SU-DHL-6 (cell line): ENCODE measurements around the gene YEATS2.
"Not testable (repeated sequence)": the region's sequence is repeated elsewhere in the genome, so short reads cannot be mapped to it uniquely, and the experiment has no call there.

Source experiments
- H2AFZ ChIP-seq: fragments of 200-600 bp; sonication (generic); 2 replicates; pipeline ENCODE4 v1.6.1; 2014; ENCODE audit warnings: low read depth, mild to moderate bottlenecking, moderate library complexity, mixed read lengths, antibody characterized with exemption, low read length; ENCODE audit not compliant: severe bottlenecking
- H3F3A ChIP-seq: fragments of 200-600 bp; shearing (Covaris generic); 2 replicates; pipeline ENCODE4 v1.6.0; 2016; ENCODE audit warnings: antibody characterized with exemption, mild to moderate bottlenecking; ENCODE audit not compliant: insufficient read depth
- H3K27ac ChIP-seq: fragments of 200-600 bp; sonication (generic); 2 replicates; pipeline ENCODE4 v1.5.1; 2016; ENCODE audit warnings: low read depth, mild to moderate bottlenecking, low read length, moderate library complexity, mixed read lengths
- H3K27me3 ChIP-seq: fragments of 200-600 bp; sonication (generic), shearing (Covaris generic); 2 replicates; pipeline ENCODE4 v1.6.0; 2014; ENCODE audit warnings: mild to moderate bottlenecking, low read length
- H3K36me3 ChIP-seq: fragments of 200-600 bp; sonication (generic); 2 replicates; pipeline ENCODE4 v1.6.1; 2014; ENCODE audit warnings: mild to moderate bottlenecking, low read length, mixed read lengths
- H3K4me2 ChIP-seq: fragments of 300-600, 200-600 bp; shearing (Covaris generic), sonication (generic); 2 replicates; pipeline ENCODE4 v1.6.0; 2014; ENCODE audit warnings: low read length, low read depth, mild to moderate bottlenecking; ENCODE audit not compliant: poor library complexity, severe bottlenecking
- H3K4me3 ChIP-seq: fragments of 200-600 bp; sonication (generic); 2 replicates; pipeline ENCODE4 v1.5.1; 2014; ENCODE audit warnings: antibody characterized with exemption, low read length, mild to moderate bottlenecking, mixed read lengths; ENCODE audit not compliant: insufficient read depth, poor library complexity, severe bottlenecking
- H3K79me2 ChIP-seq: fragments of 200-600 bp; sonication (generic); 2 replicates; pipeline ENCODE4 v1.6.1; 2014; ENCODE audit warnings: mild to moderate bottlenecking, low read length, moderate library complexity; ENCODE audit not compliant: insufficient read depth
- H3K9ac ChIP-seq: fragments of 200-600 bp; sonication (generic); 2 replicates; pipeline ENCODE4 v1.7.0; 2014; ENCODE audit warnings: mild to moderate bottlenecking, low read length
- H3K9me2 ChIP-seq: fragments of 200-600 bp; sonication (generic); replicated peaks from 2 replicates; pipeline ENCODE4 v1.6.1; 2014; ENCODE audit warnings: low read length; ENCODE audit not compliant: insufficient read depth
- H3K9me3 ChIP-seq: fragments of 200-600 bp; sonication (generic); 2 replicates; pipeline ENCODE4 v1.6.1; 2014; ENCODE audit warnings: low read length, mixed read lengths; ENCODE audit not compliant: insufficient read depth
- H4K20me1 ChIP-seq: fragments of 200-600 bp; sonication (generic); 2 replicates; pipeline ENCODE4 v1.6.1; 2014; ENCODE audit warnings: low read depth, mild to moderate bottlenecking, antibody characterized with exemption, low read length, moderate library complexity, mixed read lengths
- EZH2phosphoT487 ChIP-seq: fragments of 200-600 bp; sonication (generic), shearing (Covaris generic); conservative IDR thresholded peaks from 2 replicates; pipeline ENCODE4 v1.6.1; 2018; ENCODE audit warnings: mild to moderate bottlenecking, antibody characterized with exemption, low read length, moderate library complexity, mixed read lengths
- TF ChIP-seq, protein P1 (sequence below): fragments of 200-600 bp; sonication (generic); IDR thresholded peaks from one replicate; pipeline ENCODE4 v1.5.1; 2017; ENCODE audit warnings: antibody characterized with exemption, mild to moderate bottlenecking, low read length, moderate library complexity; ENCODE audit not compliant: insufficient read depth, poor library complexity, severe bottlenecking

YEATS2 gene

DNA sequence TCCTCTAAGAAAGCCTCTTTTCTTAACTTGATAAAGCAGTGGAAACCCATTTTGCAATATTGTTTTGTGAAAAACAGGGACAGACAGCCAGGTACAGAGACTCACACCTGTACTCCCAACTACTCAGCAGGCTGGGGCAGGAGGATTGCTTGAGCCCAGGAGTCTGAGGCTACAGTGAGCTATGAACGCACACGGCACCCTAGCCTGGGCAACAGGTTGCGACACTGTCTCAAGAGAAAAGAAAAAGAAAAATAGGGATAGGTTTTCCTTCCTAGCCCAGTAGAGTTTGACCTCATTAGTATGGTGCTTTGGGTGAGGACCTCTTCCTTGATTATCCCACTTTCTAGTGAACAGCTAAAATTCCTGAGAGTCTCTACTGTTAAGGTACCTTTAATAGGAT lies 17.5 kb upstream of the YEATS2 start:
- Histone ChIP-seq H3K9ac (no peak overlapping the region), H3K9me2 (no peaks in the 10 kb centered on the region), H3K4me3 (no peak overlapping the region), H3K79me2 (no peaks in the 10 kb centered on the region), H3F3A (no peaks in the 10 kb centered on the region), H3K27ac (no peak overlapping the region), H3K4me2 (no peak overlapping the region), H3K9me3 (no peaks in the 10 kb centered on the region), H3K36me3 (no peaks in the 10 kb centered on the region), H2AFZ (no peak overlapping the region), H4K20me1 (no peaks in the 10 kb centered on the region), H3K27me3 (no peaks in the 10 kb centered on the region)
- no peak for TF ChIP-seq EZH2phosphoT487
- TF ChIP-seq, protein P1, sequence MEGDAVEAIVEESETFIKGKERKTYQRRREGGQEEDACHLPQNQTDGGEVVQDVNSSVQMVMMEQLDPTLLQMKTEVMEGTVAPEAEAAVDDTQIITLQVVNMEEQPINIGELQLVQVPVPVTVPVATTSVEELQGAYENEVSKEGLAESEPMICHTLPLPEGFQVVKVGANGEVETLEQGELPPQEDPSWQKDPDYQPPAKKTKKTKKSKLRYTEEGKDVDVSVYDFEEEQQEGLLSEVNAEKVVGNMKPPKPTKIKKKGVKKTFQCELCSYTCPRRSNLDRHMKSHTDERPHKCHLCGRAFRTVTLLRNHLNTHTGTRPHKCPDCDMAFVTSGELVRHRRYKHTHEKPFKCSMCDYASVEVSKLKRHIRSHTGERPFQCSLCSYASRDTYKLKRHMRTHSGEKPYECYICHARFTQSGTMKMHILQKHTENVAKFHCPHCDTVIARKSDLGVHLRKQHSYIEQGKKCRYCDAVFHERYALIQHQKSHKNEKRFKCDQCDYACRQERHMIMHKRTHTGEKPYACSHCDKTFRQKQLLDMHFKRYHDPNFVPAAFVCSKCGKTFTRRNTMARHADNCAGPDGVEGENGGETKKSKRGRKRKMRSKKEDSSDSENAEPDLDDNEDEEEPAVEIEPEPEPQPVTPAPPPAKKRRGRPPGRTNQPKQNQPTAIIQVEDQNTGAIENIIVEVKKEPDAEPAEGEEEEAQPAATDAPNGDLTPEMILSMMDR = no peak

- no peak overlapping the region for H3K27ac ChIP-seq
Observed at GRCh38 chr3:183687705-183688104, 9.9 kb upstream of the YEATS2 start.

DNA sequence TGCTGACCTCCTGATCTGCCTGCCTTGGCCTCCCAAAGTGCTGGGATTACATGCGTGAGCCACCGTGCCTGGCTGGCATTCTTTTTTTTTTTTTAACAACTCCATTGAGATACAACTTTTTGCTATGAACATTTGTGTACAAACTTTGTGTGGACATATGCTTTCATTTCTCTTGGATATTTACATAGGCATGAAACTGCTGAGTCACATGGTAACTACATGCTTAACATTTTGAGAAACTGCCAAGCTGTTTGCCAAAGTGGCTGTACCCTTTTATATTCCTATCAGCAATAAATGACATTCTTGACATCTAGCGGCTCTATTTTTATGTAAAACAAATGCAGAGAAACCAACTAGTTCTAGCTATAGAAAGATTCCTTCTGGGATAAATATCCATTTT lies 8.7 kb upstream of the YEATS2 start:
- Histone ChIP-seq H3K27ac (no peak overlapping the region), H3K9me3 (no peaks in the 10 kb centered on the region), H3K9me2 (no peaks in the 10 kb centered on the region), H2AFZ (no peak overlapping the region), H4K20me1 (no peaks in the 10 kb centered on the region), H3F3A (no peaks in the 10 kb centered on the region), H3K36me3 (no peaks in the 10 kb centered on the region), H3K9ac (no peak overlapping the region), H3K79me2 (no peaks in the 10 kb centered on the region), H3K4me3 (no peak overlapping the region), H3K27me3 (no peaks in the 10 kb centered on the region), H3K4me2 (no peak overlapping the region)
- TF ChIP-seq, protein P1 = no peak
- TF ChIP-seq EZH2phosphoT487 = no peak

More at GRCh38 chr3:183687705-183688104, 9.9 kb upstream of the YEATS2 start:
- H3K27me3 ChIP-seq = no peaks in the 10 kb centered on the region
- no peaks in the 10 kb centered on the region for H3K36me3 ChIP-seq
- H3F3A ChIP-seq = no peaks in the 10 kb centered on the region
- no peaks in the 10 kb centered on the region for H4K20me1 ChIP-seq
- TF ChIP-seq, protein P1 = no peak
- no peak for TF ChIP-seq EZH2phosphoT487
- no peaks in the 10 kb centered on the region for H3K9me2 ChIP-seq
- H3K9me3 ChIP-seq = no peaks in the 10 kb centered on the region
- no peak overlapping the region for H3K9ac ChIP-seq
- no peaks in the 10 kb centered on the region for H3K79me2 ChIP-seq
- no peak overlapping the region for H3K4me3 ChIP-seq
- H2AFZ ChIP-seq = no peak overlapping the region
- H3K4me2 ChIP-seq = no peak overlapping the region

GRCh38 chr3:183689621-183690020 lies 8.0 kb upstream of the YEATS2 start:
- H3K27ac ChIP-seq, H4K20me1 ChIP-seq, H3K79me2 ChIP-seq, H3K4me2 ChIP-seq, H3K9ac ChIP-seq, H2AFZ ChIP-seq, H3K27me3 ChIP-seq, H3K9me3 ChIP-seq, H3K4me3 ChIP-seq, H3F3A ChIP-seq, H3K36me3 ChIP-seq, H3K9me2 ChIP-seq: not testable (repeated sequence)
